Spleen (tissue), 7 donors: ENCODE data around the gene PIK3R4.

Experiments used
- CTCF ChIP-seq, 11 experiments: fragments of 200-600 bp in 7 of 11; fragments of 450-650 bp in 4 of 11; sonication (generic) in 4 of 11; IDR thresholded peaks in 8 of 11; conservative IDR thresholded peaks in 3 of 11; 1 replicate in 7 of 11; 2 replicates in 4 of 11; pipeline versions ENCODE4 v1.4.0 to v1.8.0; 2016 to 2021; ENCODE audit warnings: antibody characterized with exemption in 11 of 11, inconsistent platforms in 4 of 11, mild to moderate bottlenecking in 1 of 11
- POLR2A ChIP-seq, 3 donors: fragments of 450-650 bp; IDR thresholded peaks; one replicate each; pipeline ENCODE4 v1.5.1; 2017; ENCODE audit warnings: antibody characterized with exemption in 3 of 3, mild to moderate bottlenecking in 1 of 3
- donor health status: DM: no; HTN: no; CAD: no; lungs with moderate emphysema.
- donor health status: DM: no; HTN: no; CAD: no.
- donor health status: DM: no; HTN: no; CAD: no.

DNA sequence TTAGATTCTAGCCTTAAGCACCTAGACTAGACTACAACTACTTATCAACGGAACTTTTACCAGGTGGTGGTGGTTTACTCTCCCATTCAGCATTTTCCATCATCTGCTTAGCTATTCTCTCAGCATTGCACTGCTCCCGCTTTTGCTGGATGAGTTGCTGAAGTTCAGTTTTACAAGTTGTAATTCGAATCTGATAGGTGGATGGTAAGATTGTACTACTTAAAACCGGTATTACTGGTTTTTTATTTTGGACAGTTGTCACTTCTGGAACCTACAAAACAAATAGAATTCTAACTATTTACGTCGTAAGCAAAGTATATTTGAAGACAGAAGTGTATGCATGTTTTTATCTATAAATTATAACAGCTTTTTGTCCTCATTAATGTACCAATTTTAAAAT is 41.1 kb downstream of the PIK3R4 start:
- TF ChIP-seq CTCF (IDR thresholded peaks at IDR 0.05 in 8 of 11, conservative IDR thresholded peaks at IDR 0.05 in 3 of 11) (no peak), POLR2A (IDR thresholded peaks at IDR 0.05) (no peak)
